ENCODE data around the gene CCDC177. TPM values are rescaled to one million over a fixed set of nuclear protein-coding genes. Genes with fewer than 3 reads are reported as not detected.

Gene CCDC177
- total RNA-seq, 1 experiment from 2014 or later, result not detected

DNA sequence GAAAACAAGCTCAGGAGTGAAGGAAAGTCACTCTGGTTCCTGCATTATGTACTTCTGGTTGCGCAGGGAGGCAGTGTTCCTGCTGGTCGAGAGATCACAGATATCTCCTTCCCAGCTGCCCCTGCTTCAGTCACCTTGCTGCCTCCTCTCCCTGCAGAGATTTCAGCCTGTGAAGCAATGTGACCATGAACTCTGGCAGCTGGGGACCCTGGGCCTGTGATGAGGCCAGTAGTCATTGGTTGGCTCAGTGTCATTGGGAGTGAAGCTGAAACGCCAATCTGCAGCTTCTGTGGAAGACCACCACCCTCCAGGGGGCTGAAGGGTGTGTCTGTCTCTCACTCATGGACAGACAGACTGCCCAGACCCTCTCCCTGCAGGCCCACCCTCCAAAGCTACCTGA, 45.1 kb downstream of the CCDC177 start:
- DNase-seq (ENCODE audit: low read depth), result no peak

DNA sequence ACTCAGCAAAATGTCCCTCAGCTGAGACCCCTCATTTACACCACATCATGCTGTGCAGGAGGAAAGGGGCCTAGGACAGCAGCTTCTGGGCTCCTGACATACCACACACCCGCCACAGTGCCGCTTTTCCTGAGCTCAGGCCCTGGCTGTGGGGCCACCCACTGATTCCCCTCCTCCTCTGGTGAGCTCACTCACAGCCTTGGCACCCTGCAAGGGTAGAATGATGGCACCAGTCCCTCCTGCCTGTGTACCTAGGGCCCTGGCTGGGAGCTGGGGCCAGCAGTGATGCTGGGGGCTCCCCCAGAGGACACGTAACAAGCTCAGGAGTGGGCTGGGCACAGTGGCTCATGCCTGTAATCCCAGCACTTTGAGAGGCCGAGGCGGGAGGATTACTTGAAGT, 45.7 kb downstream of the CCDC177 start:
- DNase-seq (ENCODE audit: low read depth), result no peak

DNA sequence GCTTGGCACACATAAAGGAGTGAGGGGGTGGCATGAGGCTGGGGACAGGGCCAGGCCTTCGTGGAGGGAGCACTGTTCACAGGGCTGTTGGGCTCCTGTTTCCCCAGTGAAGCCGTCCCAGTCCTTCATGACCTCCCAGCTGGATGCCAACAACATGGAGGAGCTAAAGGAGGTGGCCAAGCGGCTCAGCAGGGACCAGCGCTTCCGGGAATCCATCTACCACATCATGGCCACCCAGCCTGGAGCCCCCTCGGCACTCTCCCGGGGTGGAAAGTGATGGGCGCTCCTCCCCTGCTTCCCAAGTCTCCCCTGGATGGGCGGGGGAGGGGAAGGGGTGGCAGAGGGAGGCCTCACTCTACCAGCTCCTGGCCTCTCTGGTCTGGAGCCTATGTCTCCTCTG, 46.5 kb downstream of the CCDC177 start:
- no peak for DNase-seq (ENCODE audit: low read depth)

DNA sequence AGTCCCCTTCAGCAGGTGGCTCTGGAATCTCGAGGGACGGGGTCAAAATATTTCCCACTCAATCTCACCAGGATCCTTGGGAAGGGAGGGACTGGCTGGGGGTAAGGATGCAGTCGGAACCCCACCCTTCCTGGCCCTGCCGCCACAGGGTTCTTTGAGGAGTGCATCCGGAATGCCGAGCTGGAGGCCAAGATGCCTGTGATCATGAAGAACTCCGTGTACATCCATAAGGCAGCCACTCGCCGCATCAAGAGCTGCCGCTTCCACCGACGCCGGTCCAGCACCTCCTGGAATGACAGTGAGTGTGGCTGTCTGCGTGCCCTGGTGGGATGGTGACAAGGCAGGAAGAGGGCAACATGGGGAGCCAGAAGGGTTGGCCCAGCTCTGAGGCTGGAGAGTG, 47.0 kb downstream of the CCDC177 start:
- no peak for DNase-seq (ENCODE audit: low read depth)

DNA sequence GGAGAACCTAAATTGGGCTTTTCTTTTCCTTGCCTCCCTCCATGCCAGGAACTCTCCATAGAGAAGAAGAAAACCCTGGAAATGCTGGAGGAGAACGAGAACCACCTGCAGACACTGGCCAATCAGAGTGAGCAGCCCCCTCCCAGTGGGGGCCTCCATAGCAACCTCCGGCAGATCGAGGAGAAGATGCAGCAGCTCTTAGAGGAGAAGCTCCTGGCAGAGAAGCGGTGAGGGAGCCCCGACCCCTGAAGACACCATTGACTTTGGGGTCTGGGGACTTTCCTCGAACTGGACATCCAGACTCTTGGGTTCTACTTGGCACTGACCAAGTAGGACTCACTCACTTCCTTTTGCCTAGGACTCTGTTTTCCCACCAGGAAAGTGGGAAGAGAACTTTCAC, 48.8 kb downstream of the CCDC177 start:
- no peak for DNase-seq (ENCODE audit: low read depth)

DNA sequence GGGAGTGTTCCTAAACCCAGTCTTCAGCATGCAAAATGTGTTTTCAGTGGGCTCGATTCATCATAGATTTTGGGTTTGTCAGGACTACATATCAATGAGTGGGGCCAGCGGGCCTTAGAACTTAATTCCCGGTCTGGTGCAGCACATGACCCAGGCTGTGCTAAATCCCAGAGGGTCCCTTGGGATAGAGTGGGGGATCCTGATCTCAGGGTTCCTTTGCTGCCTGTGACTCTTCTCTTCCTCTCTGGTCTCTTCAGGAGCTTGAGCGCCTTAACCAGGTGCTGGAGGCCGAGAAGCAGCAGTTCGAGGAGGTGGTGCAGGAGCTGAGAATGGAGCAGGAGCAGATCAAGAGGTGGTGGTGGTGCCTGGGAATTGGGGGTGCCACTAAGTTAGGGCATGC, 52.6 kb downstream of the CCDC177 start:
- DNase-seq (ENCODE audit: low read depth), result no peak

Other genes starting within 250 kb of the CCDC177 start
- 262 and 280 TPM in 2 replicates for gene ERH, start 176.6 kb downstream of the CCDC177 start, total RNA-seq (2014; rRNA removed; shearing (Covaris generic))
- 95.8 and 110 TPM in 2 replicates for gene SLC39A9, start 176.2 kb downstream of the CCDC177 start, total RNA-seq (2014; rRNA removed; shearing (Covaris generic))
- gene PLEKHD1, start 90.1 kb downstream of the CCDC177 start, total RNA-seq (2014; rRNA removed; shearing (Covaris generic)), result 0.06 TPM in 1 of 2 replicates, not detected in the other
- 4.6 and 4.8 TPM in 2 replicates for gene SUSD6, start 36.7 kb upstream of the CCDC177 start, total RNA-seq (2014; rRNA removed; shearing (Covaris generic))
- gene SRSF5, start 192.3 kb upstream of the CCDC177 start, total RNA-seq (2014; rRNA removed; shearing (Covaris generic)), result 176 and 249 TPM in 2 replicates
- gene SLC10A1, start 222.4 kb upstream of the CCDC177 start, total RNA-seq (2014; rRNA removed; shearing (Covaris generic)), result not detected in 2 replicates